T-helper 1 cell treated with Interleukin-12 subunit alpha and Interleukin-12 subunit beta and Interleukin-4 antibody, amounts not matched to agents 30 μg/mL and 1 μg/mL, for 36 hours (primary cell): ENCODE results near the gene AAGAB.
"Not testable (repeated sequence)": the region's sequence is repeated elsewhere in the genome, so short reads cannot be mapped to it uniquely, and the experiment has no call there.

Experiments used
- H3K27ac Mint-ChIP-seq: one replicate; pipeline ENCODE4 v1.8.0; 2021; ENCODE audit warnings: mild to moderate bottlenecking, mixed read lengths
- H3K27me3 Mint-ChIP-seq: one replicate; pipeline ENCODE4 v1.8.0; 2021; ENCODE audit warnings: low read depth, mixed read lengths
- H3K36me3 Mint-ChIP-seq: one replicate; pipeline ENCODE4 v1.8.0; 2021; ENCODE audit warnings: low read depth, mixed read lengths
- H3K4me1 Mint-ChIP-seq: one replicate; pipeline ENCODE4 v1.8.0; 2021; ENCODE audit warnings: low read depth, mixed read lengths
- H3K4me3 Mint-ChIP-seq: one replicate; pipeline ENCODE4 v1.8.0; 2021; ENCODE audit warnings: mild to moderate bottlenecking, moderate library complexity, mixed read lengths
- H3K9me3 Mint-ChIP-seq: one replicate; pipeline ENCODE4 v1.8.0; 2021; ENCODE audit warnings: mixed read lengths

The AAGAB gene

GRCh38 chr15:67154249-67154648 lies 100.2 kb downstream of the AAGAB start:
- Mint-ChIP-seq H3K27ac (peak overlapping the region; percentile 59), H3K4me1 (peaks cover 55% of the 10 kb centered on the region)

GRCh38 chr15:67153044-67153443 lies 101.4 kb downstream of the AAGAB start:
- Mint-ChIP-seq H3K4me1 (peaks cover 62% of the 10 kb centered on the region), H3K36me3 (peaks cover 56% of the 10 kb centered on the region), H3K27ac (peak overlapping the region; percentile 59)
- H3K9me3 Mint-ChIP-seq, H3K4me3 Mint-ChIP-seq, H3K27me3 Mint-ChIP-seq: not testable (repeated sequence)

More at GRCh38 chr15:67154249-67154648, 100.2 kb downstream of the AAGAB start:
- H3K27me3 Mint-ChIP-seq, result no peaks in the 10 kb centered on the region
- H3K36me3 Mint-ChIP-seq, result peaks cover 53% of the 10 kb centered on the region
- H3K4me3 Mint-ChIP-seq, result no peak overlapping the region
- H3K9me3 Mint-ChIP-seq, result peaks cover 7% of the 10 kb centered on the region

DNA sequence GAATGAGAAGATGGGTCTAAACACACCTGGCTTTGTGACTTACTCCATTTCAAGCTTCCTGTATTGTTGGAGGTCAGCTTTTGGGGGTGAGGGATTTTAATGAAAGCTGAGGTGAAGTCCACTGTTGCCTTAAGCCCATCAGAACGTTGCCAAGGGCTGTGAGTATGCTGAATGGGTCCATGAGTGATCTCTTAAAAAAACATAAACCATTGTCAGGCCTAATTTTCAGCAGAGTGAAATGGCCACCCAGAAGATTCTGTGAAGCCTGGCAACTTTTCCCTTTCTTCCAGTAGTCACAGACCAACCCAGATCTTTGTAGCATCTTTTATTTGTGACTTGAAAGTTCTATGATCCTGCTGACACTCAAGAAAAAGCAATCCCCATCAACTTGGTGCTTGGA lies 102.0 kb downstream of the AAGAB start:
- Mint-ChIP-seq H3K27me3 (no peaks in the 10 kb centered on the region), H3K4me3 (no peak overlapping the region), H3K36me3 (peaks cover 49% of the 10 kb centered on the region), H3K9me3 (peaks cover 7% of the 10 kb centered on the region), H3K4me1 (peaks cover 62% of the 10 kb centered on the region), H3K27ac (no peak overlapping the region)
